OCI-LY7 (cell line): ENCODE results near the gene LIMS1.

Experiments used
- CTCF ChIP-seq: fragments of 200-600 bp; sonication (generic); conservative IDR thresholded peaks from 2 replicates; pipeline ENCODE4 v1.5.1; 2014; ENCODE audit warnings: mild to moderate bottlenecking, antibody characterized with exemption, low read length, moderate library complexity, mixed read lengths
- EZH2phosphoT487 ChIP-seq: fragments of 200-600 bp; sonication (generic); IDR thresholded peaks from 2 replicates; pipeline ENCODE4 v1.6.1; 2018; ENCODE audit warnings: low read depth, borderline replicate concordance, mild to moderate bottlenecking, mixed run types, antibody characterized with exemption, low read length, moderate library complexity, mixed read lengths

GRCh38 chr2:108641756-108642155 lies 107.5 kb downstream of the LIMS1 start:
- TF ChIP-seq CTCF (no peak), EZH2phosphoT487 (no peak)
